Mesenteric fat pad (tissue), 1 donor: ENCODE results near the gene TMEM50A. TPM values are rescaled to one million over a fixed set of nuclear protein-coding genes. Genes with fewer than 3 reads are reported as not detected.
"Not testable (repeated sequence)": the region's sequence is repeated elsewhere in the genome, so short reads cannot be mapped to it uniquely, and the experiment has no call there.

Experiments used
- DNase-seq: peaks from one replicate; pipeline ENCODE4 v3.0.0-alpha.2; 2020; ENCODE audit warnings: low spot score
- total RNA-seq: library from RNA; stranded (reverse); fragmentation: NEBNext Ultra II Directional; extraction: Animal tissue kit (Norgen Biotek cat#: 25700); gene quantifications from one replicate; pipeline ENCODE4 v1.2.1, GENCODE V29; 2021
- donor health status: DM: yes; HTN: yes; CAD: no.

The TMEM50A gene
- total RNA-seq, 1 donor from 2014 or later: 113 TPM

GRCh38 chr1:25329950-25330349 lies 8.2 kb upstream of the TMEM50A start:
- DNase-seq: not testable (repeated sequence)

- DNase-seq: not testable (repeated sequence)
Measured at GRCh38 chr1:25336922-25337354, 1.2 kb upstream of the TMEM50A start.

- not testable (repeated sequence) for DNase-seq
Measured at GRCh38 chr1:25337483-25338187, 499 bp upstream of the TMEM50A start.

- no peak for DNase-seq
Measured at GRCh38 chr1:25338986-25339385, 852 bp downstream of the TMEM50A start.

GRCh38 chr1:25341746-25342145 lies 3.6 kb downstream of the TMEM50A start:
- DNase-seq: no peak

DNA sequence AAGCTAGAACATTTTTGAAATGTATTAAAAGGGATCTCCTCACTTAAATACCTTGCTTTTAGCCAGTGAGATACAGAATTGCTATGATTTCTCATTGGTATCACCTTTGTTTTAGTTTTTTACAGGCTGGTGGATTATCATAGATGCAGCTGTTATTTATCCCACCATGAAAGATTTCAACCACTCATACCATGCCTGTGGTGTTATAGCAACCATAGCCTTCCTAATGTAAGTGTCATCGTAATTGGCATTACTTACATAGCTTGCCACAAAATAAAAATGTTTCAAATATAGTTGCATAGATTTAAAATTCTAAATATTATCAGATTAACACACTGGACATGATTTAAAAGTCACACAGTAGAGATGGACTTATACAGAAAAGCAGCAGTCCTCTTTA lies 4.7 kb downstream of the TMEM50A start:
- DNase-seq: no peak

- no peak for DNase-seq
Measured at GRCh38 chr1:25343872-25344271, 5.7 kb downstream of the TMEM50A start.

GRCh38 chr1:25347556-25347955 lies 9.4 kb downstream of the TMEM50A start:
- DNase-seq: no peak

GRCh38 chr1:25349606-25350005 lies 11.5 kb downstream of the TMEM50A start:
- no peak for DNase-seq

- no peak for DNase-seq
Measured at GRCh38 chr1:25355841-25356395, 17.8 kb downstream of the TMEM50A start.

DNA sequence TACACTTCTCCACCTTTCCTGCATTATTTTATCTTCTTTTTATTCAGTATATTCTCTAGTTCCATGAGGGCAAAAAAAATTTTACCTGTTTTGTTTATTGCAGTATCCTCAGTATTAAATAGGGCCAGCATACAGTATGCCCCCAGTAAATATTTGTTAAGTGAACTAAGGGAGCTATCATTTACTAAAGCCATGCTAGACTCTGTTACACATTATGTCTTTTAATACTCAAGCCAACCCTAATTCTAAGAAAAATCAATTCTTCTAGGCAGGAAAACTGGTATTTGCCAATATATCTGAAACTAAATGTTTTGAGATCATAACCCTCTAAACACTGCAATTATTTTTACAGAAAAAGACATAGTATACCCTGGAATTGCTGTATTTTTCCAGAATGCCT lies 18.3 kb downstream of the TMEM50A start:
- DNase-seq: no peak

DNA sequence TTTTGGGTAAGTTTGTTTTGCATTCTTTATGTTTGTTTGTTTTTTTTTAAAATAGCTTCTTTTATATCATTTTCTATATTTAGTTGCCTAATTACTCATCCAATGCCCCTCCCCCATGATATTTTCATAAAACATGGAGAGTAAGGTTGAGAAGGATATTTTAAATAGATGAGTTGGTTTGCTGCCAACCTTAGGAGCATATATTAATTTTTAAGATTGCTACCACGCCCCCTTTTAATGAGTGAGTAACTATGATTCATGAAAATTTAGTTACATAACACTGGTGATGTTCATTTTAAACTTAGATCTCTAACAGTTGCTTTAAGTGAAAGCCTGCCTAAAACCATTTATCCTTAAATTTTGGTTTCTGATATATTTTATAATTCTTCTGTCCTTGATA lies 18.7 kb downstream of the TMEM50A start:
- DNase-seq: no peak

GRCh38 chr1:25360596-25361581 lies 22.8 kb downstream of the TMEM50A start:
- DNase-seq: no peak

DNA sequence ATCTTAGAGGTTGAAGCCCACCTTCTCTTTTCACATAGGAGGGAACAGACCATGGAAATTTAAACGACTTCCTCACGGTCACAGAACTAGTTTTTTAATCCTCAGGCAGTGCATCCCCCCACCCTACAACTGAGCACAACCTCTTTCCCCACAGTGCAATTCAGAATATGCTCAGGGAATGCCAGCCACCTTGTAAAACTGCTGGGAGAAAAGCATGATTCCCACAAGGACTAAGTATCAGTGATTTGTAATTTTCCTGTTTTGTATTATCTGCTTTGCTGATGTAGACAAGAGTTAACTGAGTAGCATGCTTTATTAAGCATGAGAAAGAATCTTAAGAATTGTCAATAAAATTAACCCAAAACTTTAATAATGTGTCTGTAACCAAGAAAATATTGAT lies 23.8 kb downstream of the TMEM50A start:
- DNase-seq: no peak

- DNase-seq: not testable (repeated sequence)
Measured at GRCh38 chr1:25362634-25363559, 24.8 kb downstream of the TMEM50A start.

GRCh38 chr1:25369241-25369640 lies 31.1 kb downstream of the TMEM50A start:
- DNase-seq: no peak

GRCh38 chr1:25369691-25370271 lies 31.6 kb downstream of the TMEM50A start:
- DNase-seq: not testable (repeated sequence)

DNA sequence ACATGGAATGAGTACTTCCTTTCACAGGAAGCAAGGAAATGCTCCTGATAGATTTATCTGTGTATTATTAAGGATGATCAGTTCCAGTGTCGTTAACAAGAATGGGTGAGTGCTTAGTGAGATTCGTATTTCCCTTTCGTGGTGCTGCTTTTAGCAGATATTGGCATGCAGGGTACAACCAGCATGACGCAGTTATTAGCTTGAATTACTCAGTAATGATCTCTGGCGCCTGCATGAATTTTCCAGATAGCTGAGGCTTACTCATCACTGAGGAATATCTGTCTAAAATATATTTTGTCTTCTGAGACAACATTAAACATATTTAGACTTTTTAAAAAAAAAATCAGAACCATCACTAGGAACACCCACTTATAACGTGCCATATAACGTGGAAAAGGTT lies 33.6 kb downstream of the TMEM50A start:
- not testable (repeated sequence) for DNase-seq

- DNase-seq: not testable (repeated sequence)
Measured at GRCh38 chr1:25378367-25378766, 40.2 kb downstream of the TMEM50A start.

GRCh38 chr1:25382543-25382942 lies 44.4 kb downstream of the TMEM50A start:
- DNase-seq: not testable (repeated sequence)
